HAP-1 (cell line): ENCODE data around the gene FOXK1.

Source experiments
- DNase-seq, 2 experiments: peaks; one replicate each; pipeline ENCODE4 v3.0.0-alpha.2; 2016 to 2020; ENCODE audit warnings: low spot score in 2 of 2
- H3K27me3 ChIP-seq: fragments of 250-450 bp; sonication (Bioruptor Pico); 2 replicates; pipeline ENCODE4 v1.5.1; 2020; ENCODE audit warnings: low read depth, mild to moderate bottlenecking, moderate library complexity
- H3K36me3 ChIP-seq: fragments of 250-450 bp; sonication (Bioruptor Pico); replicated peaks from 2 replicates; pipeline ENCODE4 v1.5.1; 2020; ENCODE audit warnings: mild to moderate bottlenecking
- H3K4me1 ChIP-seq: fragments of 250-450 bp; sonication (Bioruptor Pico); 2 replicates; pipeline ENCODE4 v1.5.1; 2020; ENCODE audit warnings: mild to moderate bottlenecking
- H3K4me3 ChIP-seq: fragments of 250-450 bp; sonication (Bioruptor Pico); 2 replicates; pipeline ENCODE4 v1.5.1; 2020; ENCODE audit warnings: mild to moderate bottlenecking, moderate library complexity
- H3K9me3 ChIP-seq: fragments of 250-450 bp; sonication (Bioruptor Pico); 2 replicates; pipeline ENCODE4 v1.5.1; 2020; ENCODE audit warnings: mild to moderate bottlenecking, moderate library complexity
- in situ Hi-C: fragments of 300-500 bp; cut with MboI; formaldehyde crosslinking; loops from 3 replicates; pipeline ENCODE4 v1.14.3; 2020; ENCODE audit warnings: low sequenced_read_pairs, inconsistent platforms, mixed read lengths

The FOXK1 gene

DNA sequence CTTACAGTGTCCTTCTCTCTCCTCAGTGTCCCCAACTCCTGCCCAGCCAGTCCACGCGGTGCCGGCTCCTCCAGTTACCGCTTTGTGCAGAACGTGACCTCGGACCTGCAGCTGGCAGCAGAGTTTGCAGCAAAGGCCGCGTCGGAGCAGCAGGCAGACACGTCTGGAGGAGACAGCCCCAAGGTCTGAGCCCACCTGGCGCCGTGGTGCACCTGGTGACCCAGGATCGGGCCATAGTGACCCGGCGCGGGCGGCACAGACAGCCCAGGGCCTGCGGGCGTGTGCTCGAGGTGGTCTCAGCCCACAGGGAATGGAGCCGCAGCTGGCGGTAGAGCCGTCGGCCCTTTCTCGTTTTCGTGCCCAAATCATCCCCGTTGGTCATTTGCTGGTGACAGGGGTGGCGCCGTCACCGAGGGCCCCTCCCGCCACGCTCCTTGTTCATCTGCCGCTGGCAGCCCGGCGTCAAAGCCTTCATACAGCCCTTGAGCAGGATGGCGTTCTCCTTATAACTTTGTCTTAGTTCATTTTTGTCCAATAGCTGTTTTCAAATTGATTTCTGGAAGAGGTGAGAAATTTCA lies 72.4 kb downstream of the FOXK1 start:
- no peak for DNase-seq
- Histone ChIP-seq H3K4me1 (no peaks in the 10 kb centered on the region), H3K4me3 (no peak overlapping the region), H3K27me3 (no peaks in the 10 kb centered on the region), H3K9me3 (no peaks in the 10 kb centered on the region), H3K36me3 (peaks cover 43% of the 10 kb centered on the region)
- in situ Hi-C loops, result loop anchor here (5.0 to 25.0 kb wide), 2 partner anchors 72 to 142 kb away; partner anchors contain the start of gene FOXK1

DNA sequence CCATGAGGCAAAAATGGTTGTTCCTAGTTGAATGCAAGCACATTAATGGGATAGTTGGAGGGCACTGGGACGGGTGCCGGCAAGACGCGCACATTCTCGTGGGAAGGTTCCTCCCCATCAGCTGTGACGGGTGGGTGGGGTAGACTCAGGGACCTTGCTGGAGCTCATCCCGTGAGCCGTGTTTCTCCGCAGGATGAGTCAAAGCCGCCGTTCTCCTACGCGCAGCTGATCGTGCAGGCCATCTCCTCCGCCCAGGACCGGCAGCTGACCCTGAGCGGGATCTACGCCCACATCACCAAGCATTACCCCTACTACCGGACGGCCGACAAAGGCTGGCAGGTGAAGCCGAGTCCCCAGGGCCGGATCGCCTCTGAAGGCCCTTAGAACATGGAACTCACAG lies 73.0 kb downstream of the FOXK1 start:
- no peak for DNase-seq
- Histone ChIP-seq H3K9me3 (no peaks in the 10 kb centered on the region), H3K4me1 (no peaks in the 10 kb centered on the region), H3K27me3 (no peaks in the 10 kb centered on the region), H3K36me3 (peaks cover 42% of the 10 kb centered on the region), H3K4me3 (no peak overlapping the region)
- in situ Hi-C loops, result loop anchor here (25.0 kb wide), 1 partner anchor 143 kb away; no protein-coding TSS in a partner anchor

DNA sequence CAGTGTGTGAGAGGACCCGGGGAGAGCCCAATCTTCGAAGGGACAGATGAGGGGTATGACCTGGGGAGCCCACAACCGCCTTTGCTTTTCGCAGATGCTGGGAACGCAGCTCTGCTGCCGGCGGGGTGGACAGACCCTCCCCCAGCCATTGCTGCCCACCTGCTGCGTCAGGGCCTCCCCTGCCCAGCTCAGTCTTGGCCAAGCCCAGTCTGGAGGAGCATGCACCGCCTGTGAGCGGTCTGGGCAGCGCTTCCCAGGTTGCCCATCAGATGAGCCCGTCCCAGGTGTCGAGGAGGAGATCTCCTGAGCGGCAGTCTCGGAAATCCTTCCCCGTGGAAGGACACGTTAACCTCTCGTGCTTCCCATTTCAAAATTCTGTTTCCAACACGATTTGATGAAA lies 76.0 kb downstream of the FOXK1 start:
- Histone ChIP-seq H3K4me1 (no peaks in the 10 kb centered on the region), H3K27me3 (no peaks in the 10 kb centered on the region), H3K4me3 (no peak overlapping the region), H3K9me3 (no peaks in the 10 kb centered on the region), H3K36me3 (peaks cover 60% of the 10 kb centered on the region)
- no peak for DNase-seq
- in situ Hi-C loops, result loop anchor here (25.0 kb wide), 1 partner anchor 146 kb away; no protein-coding TSS in a partner anchor

DNA sequence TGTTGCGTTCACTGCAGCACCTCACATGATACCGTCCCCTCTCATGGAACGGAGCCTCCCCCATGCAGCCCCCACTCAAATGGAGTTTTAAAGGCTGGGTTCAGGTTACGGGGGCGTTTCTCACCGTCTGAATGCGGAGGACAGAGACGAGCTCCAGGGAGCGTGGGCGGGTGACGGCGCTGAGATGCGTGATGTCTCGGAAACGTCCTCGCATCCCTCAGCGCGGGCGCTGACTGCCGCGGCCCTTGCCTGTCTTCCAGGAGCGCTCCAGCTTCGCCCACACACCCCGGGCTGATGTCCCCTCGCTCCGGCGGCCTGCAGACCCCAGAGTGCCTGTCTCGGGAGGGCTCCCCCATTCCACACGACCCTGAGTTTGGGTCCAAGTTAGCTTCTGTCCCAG lies 76.7 kb downstream of the FOXK1 start:
- Histone ChIP-seq H3K4me3 (no peak overlapping the region), H3K36me3 (peaks cover 67% of the 10 kb centered on the region), H3K4me1 (no peaks in the 10 kb centered on the region), H3K27me3 (no peaks in the 10 kb centered on the region), H3K9me3 (no peaks in the 10 kb centered on the region)
- no peak for DNase-seq
- in situ Hi-C loops, result loop anchor here (25.0 kb wide), 1 partner anchor 146 kb away; no protein-coding TSS in a partner anchor

DNA sequence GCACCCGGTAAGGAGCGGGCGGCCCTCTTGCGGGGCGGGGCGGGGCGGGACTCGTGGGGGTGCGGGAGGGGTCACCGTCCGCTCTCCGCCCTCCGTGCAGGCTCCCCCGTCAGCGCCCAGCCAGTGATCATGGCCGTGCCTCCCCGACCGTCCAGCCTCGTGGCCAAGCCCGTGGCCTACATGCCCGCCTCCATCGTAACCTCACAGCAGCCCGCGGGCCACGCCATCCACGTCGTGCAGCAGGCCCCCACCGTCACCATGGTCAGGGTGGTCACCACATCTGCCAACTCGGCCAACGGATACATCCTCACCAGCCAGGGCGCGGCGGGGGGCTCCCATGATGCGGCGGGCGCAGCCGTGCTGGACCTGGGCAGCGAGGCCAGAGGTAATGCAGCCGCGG lies 77.1 kb downstream of the FOXK1 start:
- H3K27me3 ChIP-seq, result no peaks in the 10 kb centered on the region
- peaks cover 67% of the 10 kb centered on the region for H3K36me3 ChIP-seq
- H3K9me3 ChIP-seq, result no peaks in the 10 kb centered on the region
- in situ Hi-C loops, result loop anchor here (25.0 kb wide), 1 partner anchor 147 kb away; no protein-coding TSS in a partner anchor
- DNase-seq, result no peak
- no peak overlapping the region for H3K4me3 ChIP-seq
- no peaks in the 10 kb centered on the region for H3K4me1 ChIP-seq

DNA sequence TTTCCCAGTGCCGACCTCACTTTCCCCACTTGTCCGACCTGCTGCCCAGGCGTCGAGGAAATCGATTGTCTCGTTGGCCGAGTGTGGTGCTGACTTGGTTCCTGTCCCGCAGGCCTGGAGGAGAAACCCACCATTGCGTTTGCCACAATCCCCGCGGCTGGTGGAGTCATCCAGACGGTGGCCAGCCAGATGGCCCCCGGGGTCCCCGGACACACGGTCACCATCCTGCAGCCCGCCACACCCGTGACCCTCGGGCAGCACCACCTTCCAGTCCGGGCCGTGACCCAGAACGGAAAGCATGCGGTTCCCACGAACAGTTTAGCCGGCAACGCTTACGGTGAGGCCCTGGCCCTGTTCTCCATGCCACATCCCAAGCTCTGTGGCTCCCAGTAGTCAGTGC lies 78.9 kb downstream of the FOXK1 start:
- no peak overlapping the region for H3K4me3 ChIP-seq
- in situ Hi-C loops, result loop anchor here (25.0 kb wide), 1 partner anchor 149 kb away; no protein-coding TSS in a partner anchor
- no peaks in the 10 kb centered on the region for H3K27me3 ChIP-seq
- no peaks in the 10 kb centered on the region for H3K4me1 ChIP-seq
- H3K9me3 ChIP-seq, result no peaks in the 10 kb centered on the region
- no peak for DNase-seq
- H3K36me3 ChIP-seq, result peaks cover 55% of the 10 kb centered on the region

DNA sequence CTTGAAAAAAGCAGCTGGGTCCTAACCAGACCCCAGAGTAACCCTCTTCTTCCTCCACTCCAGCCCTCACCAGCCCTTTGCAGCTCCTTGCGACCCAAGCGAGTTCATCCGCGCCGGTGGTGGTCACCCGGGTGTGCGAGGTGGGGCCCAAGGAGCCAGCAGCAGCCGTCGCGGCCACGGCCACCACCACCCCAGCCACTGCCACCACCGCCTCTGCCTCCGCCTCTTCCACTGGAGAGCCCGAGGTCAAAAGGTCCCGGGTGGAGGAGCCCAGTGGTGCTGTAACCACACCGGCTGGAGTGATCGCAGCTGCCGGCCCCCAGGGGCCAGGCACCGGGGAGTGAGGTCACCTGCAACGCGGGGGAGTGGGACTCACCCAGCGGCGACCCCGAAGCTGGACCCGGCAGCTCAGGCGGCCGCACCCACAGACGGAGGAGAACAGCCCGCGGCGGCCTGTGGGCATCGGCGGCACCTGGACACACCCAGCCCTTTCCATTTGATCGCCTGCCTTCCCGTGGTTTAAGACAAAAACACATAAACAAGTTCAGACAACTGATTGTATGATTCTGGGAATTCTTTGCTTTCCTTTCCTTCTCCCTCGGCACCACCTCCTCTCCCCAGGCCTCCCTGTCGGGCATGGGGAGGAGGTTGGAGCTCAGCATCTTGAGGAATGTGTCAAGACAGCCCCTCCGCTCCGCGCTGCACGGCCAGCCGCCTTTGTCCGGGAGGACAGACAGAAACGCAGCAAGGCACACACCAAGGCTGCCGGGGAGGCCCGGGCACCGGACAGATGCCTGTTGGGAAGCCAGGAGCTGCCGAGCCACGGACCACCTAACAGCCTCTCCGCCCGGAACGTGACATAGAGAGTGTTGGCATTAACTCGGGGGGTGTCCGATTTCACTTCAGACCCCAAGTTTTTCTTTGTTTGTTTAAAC lies 80.3 kb downstream of the FOXK1 start:
- Histone ChIP-seq H3K9me3 (no peaks in the 10 kb centered on the region), H3K4me1 (no peaks in the 10 kb centered on the region), H3K4me3 (no peak overlapping the region), H3K36me3 (peaks cover 44% of the 10 kb centered on the region), H3K27me3 (no peaks in the 10 kb centered on the region)
- in situ Hi-C loops, result loop anchor here (25.0 kb wide), 1 partner anchor 150 kb away; no protein-coding TSS in a partner anchor
- no peak for DNase-seq

DNA sequence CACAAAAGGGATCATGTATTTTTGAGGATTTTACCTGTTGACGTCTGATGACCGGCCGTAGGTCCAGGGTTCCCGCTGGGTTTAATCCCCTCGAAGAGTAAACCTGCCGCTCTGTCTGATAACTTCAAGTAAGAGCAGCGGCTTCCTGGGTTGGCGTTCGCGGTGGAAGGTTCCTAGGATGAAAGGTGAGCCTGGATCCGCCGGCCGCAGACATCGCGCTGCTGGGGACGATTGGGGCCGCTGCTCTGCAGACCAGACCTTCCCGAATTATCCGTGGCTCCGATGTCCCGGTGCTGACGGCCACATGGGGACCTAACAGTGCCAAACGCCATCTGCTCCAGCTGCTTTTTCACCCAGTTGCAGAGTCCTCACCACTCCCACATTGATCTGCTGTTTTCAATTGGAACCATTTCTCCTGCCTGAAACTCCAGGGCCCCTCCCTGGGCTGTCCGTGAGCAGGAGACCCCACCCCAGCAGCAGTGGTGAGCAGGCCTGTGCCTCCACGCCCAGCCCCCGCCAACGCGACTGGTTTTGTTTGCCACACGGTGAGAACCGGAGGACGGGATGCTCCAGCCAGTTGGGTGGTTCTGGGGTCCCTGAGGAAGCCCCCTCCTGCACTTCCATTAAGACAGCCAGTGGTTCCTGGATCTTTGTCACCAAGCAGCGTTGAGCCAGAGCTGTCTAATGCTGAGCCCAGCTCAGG lies 81.1 kb downstream of the FOXK1 start:
- in situ Hi-C loops, result loop anchor here (25.0 kb wide), 1 partner anchor 151 kb away; no protein-coding TSS in a partner anchor
- Histone ChIP-seq H3K36me3 (peaks cover 45% of the 10 kb centered on the region), H3K9me3 (no peaks in the 10 kb centered on the region), H3K27me3 (no peaks in the 10 kb centered on the region), H3K4me1 (no peaks in the 10 kb centered on the region), H3K4me3 (no peak overlapping the region)
- no peak for DNase-seq

DNA sequence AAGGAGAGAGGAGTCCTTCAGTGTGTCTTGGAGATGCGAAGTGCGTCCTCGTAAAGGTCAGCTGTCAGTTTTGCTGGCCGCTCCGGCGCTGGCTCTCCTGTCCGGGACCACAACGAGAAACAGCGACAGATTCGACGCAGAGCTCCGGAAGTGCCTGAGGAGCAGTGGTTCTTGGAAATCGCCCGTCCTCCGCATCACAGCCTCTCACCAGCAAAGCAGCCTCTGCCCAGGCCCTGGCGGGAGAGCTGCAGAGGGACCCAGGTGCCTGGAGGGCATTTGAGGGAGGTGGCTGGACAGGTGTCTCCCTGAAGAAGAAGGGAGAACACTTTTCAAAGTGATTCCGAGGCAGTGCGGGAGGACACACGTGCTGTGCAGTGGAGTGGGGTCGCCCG lies 81.7 kb downstream of the FOXK1 start:
- in situ Hi-C loops, result loop anchor here (25.0 kb wide), 1 partner anchor 151 kb away; no protein-coding TSS in a partner anchor
- Histone ChIP-seq H3K4me1 (no peaks in the 10 kb centered on the region), H3K36me3 (peaks cover 45% of the 10 kb centered on the region), H3K27me3 (no peaks in the 10 kb centered on the region), H3K4me3 (no peak overlapping the region), H3K9me3 (no peaks in the 10 kb centered on the region)
- no peak for DNase-seq

DNA sequence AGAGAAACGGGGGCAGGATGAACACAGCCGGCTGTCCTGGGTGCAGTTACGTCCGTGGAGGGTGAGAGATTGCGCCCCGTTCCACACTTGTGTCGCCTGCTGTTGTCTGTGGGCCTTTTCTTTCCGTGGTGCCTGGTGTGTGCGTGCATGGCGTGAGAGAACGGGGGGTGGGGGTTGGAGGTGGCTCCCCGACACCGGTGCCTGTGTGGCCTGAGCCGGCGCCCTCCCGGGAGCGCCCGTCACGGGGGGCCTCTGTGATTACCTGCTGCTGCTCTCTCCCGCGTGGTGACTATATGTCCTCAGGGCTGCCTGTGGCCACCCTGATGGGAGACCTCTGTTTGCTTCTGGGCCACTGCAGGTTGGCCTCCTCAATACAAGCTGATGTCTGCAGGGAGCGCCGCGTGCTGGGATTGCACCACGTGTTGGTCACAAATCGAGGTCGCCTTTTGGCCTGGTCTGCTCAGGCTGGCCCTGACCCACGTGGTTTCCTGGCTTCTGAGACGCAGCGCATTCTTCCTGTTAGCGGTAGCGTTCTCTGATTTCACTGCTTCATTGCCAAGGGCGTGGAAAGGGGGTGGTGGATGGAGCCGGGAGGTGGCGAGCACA lies 82.4 kb downstream of the FOXK1 start:
- Histone ChIP-seq H3K9me3 (no peaks in the 10 kb centered on the region), H3K27me3 (no peaks in the 10 kb centered on the region), H3K4me1 (no peaks in the 10 kb centered on the region), H3K4me3 (no peak overlapping the region), H3K36me3 (peaks cover 41% of the 10 kb centered on the region)
- in situ Hi-C loops, result loop anchor here (25.0 kb wide), 1 partner anchor 152 kb away; no protein-coding TSS in a partner anchor
- DNase-seq, result no peak

DNA sequence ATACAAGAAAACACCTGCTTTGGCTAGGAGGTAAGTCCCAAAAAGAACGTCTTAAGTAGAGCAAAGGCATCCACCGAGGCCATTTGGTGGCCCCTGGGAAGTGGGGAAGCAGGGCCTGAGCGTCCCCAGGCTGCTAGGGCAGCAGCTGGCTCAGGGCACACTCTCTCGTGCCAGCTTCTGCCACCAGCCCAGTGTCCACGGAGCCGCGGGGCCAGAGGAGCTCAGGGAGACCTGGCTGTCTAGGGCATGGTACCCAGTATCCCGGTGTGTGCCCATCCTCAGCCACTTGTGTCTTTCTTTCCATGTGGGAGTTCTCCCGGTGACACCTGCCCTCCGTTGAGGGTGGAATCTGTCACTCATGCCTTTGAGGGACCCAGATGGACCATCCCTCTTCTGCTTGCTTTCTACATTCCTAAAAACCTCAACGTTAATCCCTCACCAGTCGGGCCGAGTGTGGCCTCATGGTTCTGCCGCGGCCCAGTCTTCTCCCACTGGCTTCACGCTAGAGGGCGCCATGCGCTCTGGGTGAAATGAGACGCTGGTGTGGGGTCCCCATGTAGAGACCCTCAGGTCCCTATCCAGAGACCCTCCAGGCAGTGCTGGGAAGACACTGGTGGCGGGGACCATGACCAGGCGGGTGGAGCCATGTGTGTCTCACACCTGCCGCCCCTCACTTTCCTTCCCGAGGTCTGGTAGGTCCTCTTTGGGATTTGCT lies 83.8 kb downstream of the FOXK1 start:
- Histone ChIP-seq H3K4me3 (no peak overlapping the region), H3K4me1 (no peaks in the 10 kb centered on the region), H3K9me3 (no peaks in the 10 kb centered on the region), H3K27me3 (no peaks in the 10 kb centered on the region), H3K36me3 (peaks cover 38% of the 10 kb centered on the region)
- in situ Hi-C loops, result loop anchor here (25.0 kb wide), 1 partner anchor 154 kb away; no protein-coding TSS in a partner anchor
- no peak for DNase-seq

DNA sequence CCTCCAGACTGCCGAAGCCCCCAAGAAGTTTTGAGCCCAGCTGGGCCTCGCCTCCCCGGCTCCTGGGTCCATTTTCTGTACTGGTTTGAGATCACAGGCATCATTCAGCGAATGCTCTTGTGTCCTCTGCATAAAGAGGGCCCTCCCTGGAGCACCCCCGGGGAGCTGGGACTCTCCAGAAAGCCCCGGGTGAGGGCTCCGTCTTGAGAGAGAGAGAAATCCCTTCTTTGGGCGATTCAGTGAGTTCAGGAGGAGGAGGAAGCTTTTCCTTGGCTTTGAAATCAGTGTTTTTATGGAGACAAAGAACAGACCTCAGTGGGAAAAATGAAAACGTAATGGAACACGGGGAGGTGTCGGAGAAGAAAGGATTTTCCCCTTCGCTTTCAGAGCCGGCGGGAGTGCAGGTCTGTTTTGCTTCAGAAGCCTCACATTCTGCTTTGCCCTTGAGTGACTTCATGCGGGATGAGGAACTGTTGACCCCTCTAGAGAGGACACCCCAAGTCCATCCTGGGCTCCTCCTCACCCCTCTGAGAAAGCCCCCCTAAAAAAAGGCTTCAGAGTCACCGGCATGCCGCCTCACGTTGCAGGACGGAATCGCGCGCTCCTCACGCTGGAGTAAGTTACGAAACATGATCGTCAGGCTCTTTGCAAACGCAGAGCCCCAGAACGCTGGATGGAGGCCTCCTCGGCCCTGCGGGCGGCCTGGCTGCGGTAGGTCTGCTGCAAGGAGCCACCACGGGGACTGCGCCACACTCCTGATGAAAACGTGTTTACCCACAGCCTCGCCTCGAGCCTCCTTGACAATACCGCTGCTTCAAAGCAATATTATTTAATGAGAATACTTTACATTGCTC lies 84.8 kb downstream of the FOXK1 start:
- in situ Hi-C loops, result loop anchor here (25.0 kb wide), 1 partner anchor 155 kb away; no protein-coding TSS in a partner anchor
- peaks cover 31% of the 10 kb centered on the region for H3K36me3 ChIP-seq
- H3K9me3 ChIP-seq, result no peaks in the 10 kb centered on the region
- DNase-seq, result no peak
- no peaks in the 10 kb centered on the region for H3K27me3 ChIP-seq
- no peak overlapping the region for H3K4me3 ChIP-seq
- no peaks in the 10 kb centered on the region for H3K4me1 ChIP-seq
